HG02571 (cell line): ENCODE results near the gene CD79A.

Experiments used
- ATAC-seq: cut with Tn5 transposase; IDR thresholded peaks from one replicate; pipeline ENCODE4 v1.9.1; 2021; ENCODE audit warnings: mild to moderate bottlenecking, moderate library complexity; ENCODE audit not compliant: unreplicated experiment

CD79A gene

GRCh38 chr19:41917676-41918075 is 40.6 kb downstream of the CD79A start:
- ATAC-seq, result no peak

- no peak for ATAC-seq
These were observed 41.0 kb downstream of the CD79A start for GRCh38 chr19:41918095-41918494.

- no peak for ATAC-seq
These were observed 41.7 kb downstream of the CD79A start for GRCh38 chr19:41918653-41919244.

- no peak for ATAC-seq
These were observed 43.1 kb downstream of the CD79A start for GRCh38 chr19:41919948-41920712.

GRCh38 chr19:41920882-41921576 is 44.0 kb downstream of the CD79A start:
- ATAC-seq, result no peak

- no peak for ATAC-seq
These were observed 44.8 kb downstream of the CD79A start for GRCh38 chr19:41921577-41922576.

GRCh38 chr19:41922585-41922984 is 45.5 kb downstream of the CD79A start:
- ATAC-seq, result no peak

- ATAC-seq, result no peak
These were observed 46.1 kb downstream of the CD79A start for GRCh38 chr19:41923045-41923788.

- no peak for ATAC-seq
These were observed 47.4 kb downstream of the CD79A start for GRCh38 chr19:41924151-41925145.

- ATAC-seq, result no peak
These were observed 48.3 kb downstream of the CD79A start for GRCh38 chr19:41925208-41926003.

- no peak for ATAC-seq
These were observed 49.1 kb downstream of the CD79A start for GRCh38 chr19:41926028-41926762.

GRCh38 chr19:41926763-41927496 is 49.9 kb downstream of the CD79A start:
- ATAC-seq, result no peak

GRCh38 chr19:41927497-41928192 is 50.6 kb downstream of the CD79A start:
- no peak for ATAC-seq

GRCh38 chr19:41928221-41928683 is 51.2 kb downstream of the CD79A start, which contains the start of gene ERFL:
Gene ERFL (minus strand): TSS chr19:41928449. CDS start chr19:41912919, 15,530 bp downstream.
- ATAC-seq, result no peak

GRCh38 chr19:41928754-41929535 is 51.9 kb downstream of the CD79A start:
- ATAC-seq, result no peak
